Chondrocyte (in vitro differentiated cells): ENCODE data around the gene SGSM2. TPM values are rescaled to one million over a fixed set of nuclear protein-coding genes. Genes with fewer than 3 reads are reported as not detected.

ENCODE experiments used
- DNase-seq: peaks from one replicate; pipeline ENCODE4 v3.0.0; 2021; ENCODE audit warnings: mixed read lengths, low spot score
- H3K27ac Mint-ChIP-seq: one replicate; pipeline ENCODE4 v1.8.0; 2021; ENCODE audit warnings: mild to moderate bottlenecking, moderate library complexity, mixed read lengths; ENCODE audit not compliant: unreplicated experiment
- H3K27me3 Mint-ChIP-seq: 2 replicates; pipeline ENCODE4 v1.8.0; 2021; ENCODE audit warnings: low read depth, mixed read lengths
- H3K36me3 Mint-ChIP-seq: 2 replicates; pipeline ENCODE4 v1.8.0; 2021; ENCODE audit warnings: low read depth, mixed read lengths
- H3K4me1 Mint-ChIP-seq: 2 replicates; pipeline ENCODE4 v1.8.0; 2021; ENCODE audit warnings: low read depth, mild to moderate bottlenecking, mixed read lengths
- H3K4me3 Mint-ChIP-seq: one replicate; pipeline ENCODE4 v1.8.0; 2021; ENCODE audit warnings: mild to moderate bottlenecking, moderate library complexity, mixed read lengths; ENCODE audit not compliant: unreplicated experiment
- H3K9me3 Mint-ChIP-seq: 2 replicates; pipeline ENCODE4 v1.8.0; 2021; ENCODE audit warnings: low read depth, mixed read lengths
- CTCF ChIP-seq: fragments of 200-600 bp; sonication (generic); IDR thresholded peaks from 2 replicates; pipeline ENCODE4 v1.5.0; 2021; ENCODE audit warnings: antibody characterized with exemption, mild to moderate bottlenecking, moderate library complexity
- total RNA-seq: library from RNA; stranded (reverse); gene quantifications from 3 replicates; pipeline ENCODE4 v1.2.1, GENCODE V29; 2021

Gene SGSM2
- total RNA-seq, 1 donor from 2014 or later: 43.2 TPM

GRCh38 chr17:2416010-2416734 is 78.9 kb downstream of the SGSM2 start:
- Mint-ChIP-seq H3K4me1 (peaks cover 44% of the 10 kb centered on the region), H3K4me3 (no peak overlapping the region), H3K27ac (peak overlapping the region; percentile 82), H3K9me3 (no peaks in the 10 kb centered on the region), H3K36me3 (peaks cover 7% of the 10 kb centered on the region), H3K27me3 (no peaks in the 10 kb centered on the region)
- TF ChIP-seq CTCF: peak; percentile 98
- peak; percentile 71 for DNase-seq

GRCh38 chr17:2418572-2418971 is 81.3 kb downstream of the SGSM2 start:
- peaks cover 30% of the 10 kb centered on the region for H3K4me1 Mint-ChIP-seq
- no peaks in the 10 kb centered on the region for H3K9me3 Mint-ChIP-seq
- no peaks in the 10 kb centered on the region for H3K27me3 Mint-ChIP-seq
- no peak overlapping the region for H3K4me3 Mint-ChIP-seq
- no peak for TF ChIP-seq CTCF
- peaks cover 7% of the 10 kb centered on the region for H3K36me3 Mint-ChIP-seq
- peak overlapping the region; percentile 78 for H3K27ac Mint-ChIP-seq
- DNase-seq: no peak

GRCh38 chr17:2419486-2419885 is 82.2 kb downstream of the SGSM2 start:
- Mint-ChIP-seq H3K4me3 (no peak overlapping the region), H3K36me3 (peaks cover 4% of the 10 kb centered on the region), H3K27ac (no peak overlapping the region), H3K4me1 (peaks cover 28% of the 10 kb centered on the region), H3K9me3 (no peaks in the 10 kb centered on the region), H3K27me3 (no peaks in the 10 kb centered on the region)
- DNase-seq: no peak
- TF ChIP-seq CTCF: no peak

GRCh38 chr17:2420176-2420575 is 82.9 kb downstream of the SGSM2 start:
- Mint-ChIP-seq H3K4me3 (no peak overlapping the region), H3K36me3 (peaks cover 4% of the 10 kb centered on the region), H3K27me3 (no peaks in the 10 kb centered on the region), H3K4me1 (peaks cover 28% of the 10 kb centered on the region), H3K27ac (no peak overlapping the region), H3K9me3 (no peaks in the 10 kb centered on the region)
- no peak for TF ChIP-seq CTCF
- no peak for DNase-seq

- no peak for DNase-seq
- no peaks in the 10 kb centered on the region for H3K9me3 Mint-ChIP-seq
Observed at GRCh38 chr17:2421315-2422147, 84.2 kb downstream of the SGSM2 start.

More at GRCh38 chr17:2421315-2422147, 84.2 kb downstream of the SGSM2 start:
- Mint-ChIP-seq H3K27me3 (no peaks in the 10 kb centered on the region), H3K27ac (no peak overlapping the region), H3K36me3 (peaks cover 7% of the 10 kb centered on the region), H3K4me1 (peaks cover 18% of the 10 kb centered on the region), H3K4me3 (no peak overlapping the region)
- peak; percentile 63 for TF ChIP-seq CTCF
